GM18867 (cell line): ENCODE data around the gene BPIFB6.

ENCODE experiments used
- ATAC-seq: cut with Tn5 transposase; IDR thresholded peaks from one replicate; pipeline ENCODE4 v1.9.1; 2021; ENCODE audit warnings: mild to moderate bottlenecking, moderate library complexity; ENCODE audit not compliant: unreplicated experiment

The BPIFB6 gene

DNA sequence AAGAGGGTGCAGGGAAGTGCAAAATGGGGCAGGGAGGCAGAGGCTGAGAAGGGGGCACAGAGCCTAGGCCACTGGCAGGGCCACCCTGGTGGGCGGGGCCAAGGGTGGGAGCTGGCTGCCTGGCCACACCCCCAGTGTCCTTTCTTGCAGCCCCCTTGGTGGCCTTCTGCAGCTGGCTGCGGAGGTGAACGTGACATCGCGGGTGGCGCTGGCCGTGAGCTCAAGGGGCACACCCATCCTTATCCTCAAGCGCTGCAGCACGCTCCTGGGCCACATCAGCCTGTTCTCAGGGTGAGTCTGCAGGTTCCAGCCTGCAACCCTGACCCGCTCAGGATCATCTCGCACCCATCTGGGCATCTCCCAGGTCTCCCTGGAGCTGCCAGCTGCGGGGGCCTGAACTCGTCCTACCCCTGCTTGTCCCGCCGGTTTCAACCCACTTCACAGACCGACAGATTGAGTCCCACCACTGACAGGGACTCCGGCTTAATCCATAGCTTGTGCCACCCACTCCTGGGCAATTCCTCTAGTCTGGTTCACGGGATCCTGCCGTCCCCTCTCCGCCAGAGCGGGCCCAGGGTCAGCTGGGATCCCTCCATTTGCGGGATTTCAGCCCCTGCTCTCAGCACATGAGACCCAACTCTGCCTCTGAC, 28.4 kb downstream of the BPIFB6 start:
- no peak for ATAC-seq

GRCh38 chr20:33061658-33062028, 30.2 kb downstream of the BPIFB6 start:
- no peak for ATAC-seq

DNA sequence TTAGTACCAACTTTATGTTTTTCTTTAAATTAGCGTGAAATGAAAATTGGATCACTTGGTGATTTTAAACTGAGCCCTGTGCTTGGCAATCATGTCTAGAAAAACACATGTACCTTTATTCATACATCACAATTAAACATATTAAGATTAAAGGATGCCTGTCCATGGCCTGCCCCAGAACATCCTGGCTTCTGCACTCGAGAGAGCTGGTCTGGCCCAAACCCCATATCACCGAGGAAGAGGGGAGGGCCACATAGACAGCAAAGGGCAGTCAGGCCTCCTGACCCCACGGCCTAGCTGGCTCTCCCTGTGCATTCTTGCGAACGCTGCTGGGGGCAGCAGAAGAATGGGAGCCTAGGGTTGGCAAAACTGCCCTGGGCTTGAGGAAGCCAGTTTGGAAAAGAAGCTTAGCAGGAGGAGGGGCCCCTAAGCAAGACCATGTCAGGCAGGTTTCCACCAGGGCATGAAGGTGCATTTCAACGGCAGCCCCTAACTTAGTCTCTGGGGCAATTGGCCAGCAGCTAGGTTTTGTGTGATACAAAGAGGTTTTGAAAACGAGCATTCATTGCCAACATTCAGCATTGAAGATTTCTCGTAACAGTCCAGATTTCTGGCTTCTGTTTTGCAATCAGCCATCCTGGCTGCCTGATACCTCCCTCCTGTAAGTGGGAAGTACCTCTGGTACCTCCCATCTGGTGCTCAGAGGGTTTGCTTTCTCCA, 30.8 kb downstream of the BPIFB6 start:
- ATAC-seq = no peak

DNA sequence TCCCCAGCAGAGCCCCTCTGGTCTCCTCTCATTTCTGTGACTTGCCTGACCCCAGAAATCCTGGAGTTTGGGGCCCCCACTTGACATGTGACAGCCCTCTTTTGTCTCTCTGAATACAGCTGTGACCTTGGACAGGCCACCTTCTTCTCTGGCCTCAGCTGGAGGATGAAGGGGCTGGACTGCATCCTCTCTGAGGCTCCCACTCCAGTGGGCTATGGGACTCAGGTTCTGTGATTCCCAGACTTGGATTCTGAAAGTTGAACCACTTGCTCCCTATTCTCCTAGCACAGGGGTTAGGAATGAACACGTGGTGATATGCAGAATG, 31.3 kb downstream of the BPIFB6 start:
- no peak for ATAC-seq

DNA sequence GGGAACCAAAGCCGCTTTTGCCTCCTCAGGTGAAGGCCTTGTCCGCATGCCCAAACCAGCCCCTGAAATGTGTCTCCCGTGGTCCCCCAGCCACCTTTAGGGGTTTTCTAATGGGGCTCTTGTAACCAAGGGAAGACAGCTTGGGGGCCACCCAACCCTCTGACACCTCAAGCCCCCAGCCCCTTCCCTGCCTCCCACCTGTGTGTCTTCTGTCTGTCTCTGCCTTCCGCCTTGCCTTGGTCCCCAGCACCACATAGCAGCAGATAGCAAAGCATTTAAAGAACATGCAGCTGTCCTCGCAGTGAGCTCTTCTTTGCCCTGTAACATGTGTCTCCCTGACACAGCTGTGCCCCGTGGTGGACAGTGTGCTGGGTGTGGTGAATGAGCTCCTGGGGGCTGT, 31.8 kb downstream of the BPIFB6 start:
- ATAC-seq = no peak

GRCh38 chr20:33064572-33065287, 33.3 kb downstream of the BPIFB6 start:
- no peak for ATAC-seq

DNA sequence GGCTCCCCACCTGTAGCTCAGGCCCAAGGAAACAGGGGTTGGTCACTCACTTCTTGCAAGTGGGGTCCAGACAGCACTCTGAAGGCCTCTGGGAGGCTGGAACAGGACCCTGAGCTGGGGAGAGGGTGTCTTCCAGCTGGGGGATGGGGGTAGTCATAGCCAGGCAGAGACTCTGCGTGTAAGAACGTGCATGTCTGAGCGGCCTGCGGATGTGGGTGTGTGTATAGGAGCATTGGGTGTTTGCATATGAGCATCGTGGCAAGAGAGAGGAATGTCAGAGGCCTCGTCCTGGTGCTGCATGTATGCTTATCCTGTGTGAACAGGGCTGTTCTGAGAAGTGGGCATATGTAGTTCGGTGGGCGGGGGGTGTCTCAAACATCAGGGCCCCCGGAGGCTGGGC, 34.3 kb downstream of the BPIFB6 start:
- no peak for ATAC-seq

DNA sequence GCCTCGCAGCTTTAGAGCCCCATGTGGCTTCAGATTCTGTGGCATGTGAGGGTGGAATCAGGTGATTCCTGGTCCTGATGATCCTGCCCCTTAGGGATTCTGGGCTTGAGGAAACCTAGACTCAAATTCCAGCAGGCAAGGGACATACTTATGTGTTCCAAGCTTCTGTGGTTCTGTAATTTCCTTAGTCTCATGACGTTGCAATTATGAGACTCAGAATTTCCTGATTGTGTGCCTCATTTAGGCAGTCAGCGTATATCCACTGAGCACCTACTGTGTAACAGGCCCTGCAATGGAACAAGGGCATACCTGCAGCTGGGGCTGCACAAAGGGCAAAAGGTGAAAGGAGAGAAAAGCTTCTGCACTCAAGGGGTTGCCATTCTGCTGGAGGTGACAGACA, 36.4 kb downstream of the BPIFB6 start:
- ATAC-seq = no peak

DNA sequence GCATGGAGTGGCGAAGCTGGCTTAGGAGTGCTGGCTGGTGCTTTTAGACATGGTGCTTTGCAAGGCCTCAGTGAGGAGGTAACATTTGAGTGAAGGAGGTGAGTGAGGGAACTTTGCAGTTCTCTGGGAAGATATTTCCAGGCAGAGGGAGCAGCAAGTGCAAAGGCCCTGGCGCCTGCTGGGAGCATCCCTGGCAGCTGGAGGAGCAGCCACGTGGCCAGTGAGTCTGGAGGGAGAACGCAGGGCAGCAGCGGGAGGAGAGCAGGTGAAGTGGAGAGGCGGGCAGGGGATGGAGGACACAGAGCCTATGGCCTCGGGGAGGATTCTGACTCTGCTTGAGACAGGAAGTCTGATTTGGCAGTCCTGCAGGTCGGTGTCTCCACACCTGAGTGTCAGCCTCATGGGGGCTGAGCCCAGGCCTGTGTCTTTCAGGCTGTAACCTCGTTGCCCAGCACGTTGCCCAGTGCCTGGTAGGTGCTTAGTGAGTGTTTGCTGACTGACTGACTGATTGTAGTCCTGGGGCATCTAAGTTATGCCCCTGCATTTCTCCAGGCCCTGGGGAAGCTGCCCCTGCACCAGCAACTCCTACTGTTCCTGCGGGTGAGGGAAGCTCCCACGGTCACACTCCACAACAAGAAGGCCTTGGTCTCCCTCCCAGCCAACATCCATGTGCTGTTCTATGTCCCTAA, 36.9 kb downstream of the BPIFB6 start:
- ATAC-seq = no peak

DNA sequence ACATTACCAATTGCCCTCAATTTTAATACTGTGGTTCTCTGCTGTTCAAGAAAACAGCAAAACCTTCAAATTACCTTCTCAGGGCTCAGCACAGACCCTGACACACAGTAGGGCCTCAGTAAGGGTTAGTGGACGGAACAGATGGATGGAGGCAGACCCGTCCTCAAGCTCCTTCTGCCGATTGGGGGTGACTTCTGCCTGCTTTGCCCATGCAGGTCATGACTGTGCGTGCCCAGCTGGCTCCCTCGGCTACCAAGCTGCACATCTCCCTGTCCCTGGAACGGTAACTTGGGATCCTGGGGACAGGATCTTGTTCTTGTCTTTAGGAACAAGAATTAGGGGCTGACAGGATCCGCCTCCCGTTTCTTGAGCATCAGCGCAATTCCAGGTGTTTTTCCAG, 38.2 kb downstream of the BPIFB6 start:
- ATAC-seq = no peak

DNA sequence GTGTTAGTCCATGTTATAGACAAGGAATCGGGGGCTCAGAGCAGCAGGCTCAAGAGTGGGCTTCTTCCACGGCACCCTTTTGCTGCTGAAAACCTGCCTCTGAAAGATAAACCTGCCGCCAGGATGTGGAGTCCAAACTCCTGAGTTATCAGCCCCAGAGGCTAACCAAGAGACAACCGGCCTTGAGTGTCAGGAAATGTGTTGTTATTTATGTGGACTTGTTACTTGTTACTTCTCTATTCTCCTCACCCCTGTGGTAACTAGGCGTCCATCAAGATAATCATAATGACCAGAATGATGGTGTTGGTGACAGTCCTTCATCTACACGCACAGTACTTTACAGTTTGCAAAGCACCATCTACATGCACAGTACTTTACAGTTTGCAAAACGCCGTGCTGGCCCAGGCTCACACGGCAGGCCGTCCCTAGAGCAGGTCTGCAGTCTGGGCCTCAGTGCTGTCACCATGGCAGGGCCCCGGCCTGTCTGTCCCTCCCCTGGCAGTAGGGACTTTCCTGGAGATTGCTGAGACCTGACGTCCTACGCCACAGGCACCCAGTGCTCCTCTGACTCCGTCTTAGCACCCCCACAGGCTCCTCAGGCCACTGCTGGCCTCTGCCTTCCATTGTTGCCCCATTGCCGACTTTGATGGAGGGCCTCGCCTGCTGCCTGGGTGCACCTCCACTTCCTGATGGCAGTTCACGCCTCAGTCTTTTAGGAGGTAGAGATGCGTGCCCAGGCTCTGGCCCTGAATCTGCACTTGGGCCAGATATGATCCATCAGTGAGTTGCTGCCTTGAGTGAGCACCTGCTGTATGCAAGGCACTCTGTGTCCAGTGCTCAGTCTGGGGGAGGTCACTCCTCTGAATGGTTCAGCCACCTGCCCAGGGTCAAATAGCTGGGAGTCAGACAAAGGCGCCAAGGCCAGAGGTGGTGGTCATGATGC, 38.9 kb downstream of the BPIFB6 start:
- no peak for ATAC-seq

DNA sequence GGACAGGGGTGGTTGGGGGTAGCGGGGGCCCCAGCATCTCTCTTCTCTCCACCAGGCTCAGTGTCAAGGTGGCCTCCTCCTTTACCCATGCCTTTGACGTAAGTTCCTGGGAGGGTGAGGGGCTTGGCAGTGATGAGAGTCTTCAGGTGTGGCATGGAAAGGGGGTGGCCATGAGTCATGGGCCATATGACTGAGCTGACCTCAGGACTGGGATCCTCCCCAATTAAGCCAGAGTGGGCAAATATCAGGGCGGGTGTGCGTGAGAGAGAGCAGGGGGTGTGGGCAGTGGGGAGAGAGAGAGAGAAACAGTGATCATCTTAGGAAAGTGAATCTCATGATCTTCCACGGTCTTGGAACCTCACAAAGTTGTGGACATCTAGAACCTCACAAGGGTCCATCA, 39.8 kb downstream of the BPIFB6 start:
- ATAC-seq = no peak

GRCh38 chr20:33072362-33072761, 40.9 kb downstream of the BPIFB6 start:
- no peak for ATAC-seq

DNA sequence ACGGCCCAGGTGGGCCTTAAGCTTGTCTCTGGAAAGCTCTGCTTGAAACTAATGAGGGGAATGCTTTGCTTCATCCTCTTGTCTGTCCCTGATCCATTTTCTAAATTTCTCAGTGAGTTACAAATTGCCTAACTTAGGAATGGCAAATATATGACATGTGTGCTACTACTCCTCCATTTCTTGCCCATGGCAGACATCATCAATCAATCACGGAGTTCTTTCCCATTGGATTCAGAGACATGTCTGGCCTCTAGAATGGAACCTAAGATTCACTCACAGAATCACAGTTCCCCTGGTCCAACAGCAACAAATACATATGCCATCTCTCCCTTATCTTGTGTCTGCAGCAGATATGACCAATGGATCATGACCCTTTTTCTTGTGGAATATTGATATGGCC, 41.4 kb downstream of the BPIFB6 start:
- ATAC-seq = no peak

DNA sequence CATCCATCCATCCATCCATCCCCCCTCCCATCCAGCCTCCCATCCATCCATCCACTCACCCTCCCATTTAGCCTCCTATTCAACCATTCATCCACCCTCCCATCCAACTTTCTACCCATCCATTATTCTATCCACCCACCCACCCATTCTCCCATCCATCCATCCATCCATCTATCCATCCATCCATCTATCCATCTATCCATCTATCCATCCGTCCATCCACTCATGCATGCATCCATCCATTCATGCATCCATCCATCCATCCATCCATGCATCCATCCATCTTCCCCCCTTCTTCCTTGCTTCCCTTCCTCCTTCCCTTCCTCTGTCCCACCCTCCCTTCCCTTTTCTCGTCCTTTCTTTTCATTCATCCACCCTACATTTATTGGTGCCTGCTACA, 43.2 kb downstream of the BPIFB6 start:
- no peak for ATAC-seq

DNA sequence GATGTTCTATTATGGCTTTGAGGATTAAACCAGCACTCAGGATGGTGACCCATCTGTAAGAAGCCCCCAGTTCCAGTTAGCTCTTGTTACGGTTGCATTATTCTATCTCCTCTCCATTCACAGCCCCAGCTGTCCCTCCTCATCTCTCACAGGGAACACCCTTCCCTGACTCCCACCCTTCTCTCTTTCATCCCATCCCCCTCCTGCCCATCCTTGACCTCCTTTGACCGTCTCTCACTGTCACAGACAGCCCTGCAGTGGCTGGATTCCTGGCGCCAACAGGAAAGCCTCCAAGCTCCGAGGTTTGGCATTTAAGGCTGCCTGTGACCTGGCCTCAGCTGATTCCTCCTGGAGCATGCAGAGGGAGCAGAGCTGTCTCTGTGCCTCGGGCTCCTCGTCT, 43.8 kb downstream of the BPIFB6 start:
- ATAC-seq = no peak

DNA sequence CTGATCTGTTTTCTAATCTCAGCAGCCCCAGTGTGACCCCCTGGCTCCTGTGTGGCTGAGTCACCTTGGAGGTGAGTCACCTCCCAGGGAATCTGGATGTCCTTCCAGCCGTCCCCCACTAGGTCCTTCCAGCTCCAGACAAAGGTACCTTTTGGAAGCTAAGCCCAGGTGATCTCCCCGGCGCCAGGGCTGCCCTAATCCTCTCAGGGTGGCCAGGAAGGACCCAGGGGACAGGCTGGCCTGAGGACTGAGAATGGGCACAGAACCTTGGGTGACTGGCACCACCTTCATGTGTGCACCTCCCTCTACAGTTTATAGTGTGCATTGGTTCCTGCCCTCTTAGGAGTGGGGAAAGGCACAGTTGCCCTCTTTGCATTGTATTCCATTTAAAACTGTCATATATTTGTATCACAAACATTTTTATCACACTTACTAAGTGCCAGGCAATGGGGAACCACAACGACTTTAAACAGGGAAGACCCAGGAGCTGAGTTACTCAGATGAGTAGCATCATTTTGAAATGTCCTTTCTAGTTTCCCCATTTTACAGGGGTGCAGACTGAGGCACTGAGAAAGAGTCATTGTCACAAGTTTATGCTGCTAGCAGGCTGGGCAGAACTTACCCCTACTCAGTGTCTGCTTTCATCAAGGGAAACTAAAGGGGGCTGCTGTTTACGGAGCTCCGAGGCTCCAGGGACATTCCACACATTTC, 45.4 kb downstream of the BPIFB6 start:
- no peak for ATAC-seq

GRCh38 chr20:33079259-33079658, 47.8 kb downstream of the BPIFB6 start, which contains the start of gene BPIFB4:
Gene BPIFB4 (plus strand): TSS chr20:33079643. CDS start chr20:33081527, 1,884 bp downstream.
- no peak for ATAC-seq

- ATAC-seq = no peak
These were observed 50.1 kb downstream of the BPIFB6 start for GRCh38 chr20:33081411-33082154.
